ENCODE data around the gene COL15A1. TPM values are rescaled to one million over a fixed set of nuclear protein-coding genes. Genes with fewer than 3 reads are reported as not detected.

The COL15A1 gene
- total RNA-seq, 6 experiments from 2014 or later, result 0.07 to 0.58 (median 0.11) TPM; not detected in 2

DNA sequence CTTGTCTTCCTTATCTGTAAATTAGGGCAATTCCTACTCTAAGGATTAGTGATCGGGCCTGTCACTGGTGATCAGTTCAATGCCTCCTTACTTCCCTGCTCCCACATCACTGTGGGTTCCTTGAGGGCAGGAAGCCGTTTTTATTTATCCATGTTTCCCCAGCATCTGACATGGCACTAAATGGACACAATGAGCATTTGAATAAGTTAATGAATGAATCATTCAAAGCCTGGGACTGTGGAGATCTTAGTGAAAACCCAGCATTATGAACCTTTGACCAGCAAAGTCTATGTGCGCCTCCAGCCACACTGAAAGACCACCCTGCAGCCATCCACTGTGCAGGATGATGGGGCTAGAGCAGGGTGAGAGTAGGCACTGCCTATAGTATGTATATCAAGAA, 11.6 kb downstream of the COL15A1 start:
- no peak for DNase-seq
- intact Hi-C loops (cut with DNase I), result no loop called here
- H3K9me3 ChIP-seq, result no peaks in the 10 kb centered on the region
- 86% methylated on average over 3 of the region's 3 CpGs for WGBS (ENCODE audit: insufficient coverage, low coverage, low lambda C conversion rate, missing lambda C conversion rate)
- H3K27ac ChIP-seq, result no peak overlapping the region
- H3K27me3 ChIP-seq, result no peaks in the 10 kb centered on the region
- no peaks in the 10 kb centered on the region for H3K36me3 ChIP-seq
- no peak overlapping the region for H3K4me3 ChIP-seq
- no peaks in the 10 kb centered on the region for H3K4me1 ChIP-seq
- no peak for ATAC-seq
- TF ChIP-seq POLR2A (IDR thresholded peaks at IDR 0.05), result no peak
- TF ChIP-seq, protein P1, sequence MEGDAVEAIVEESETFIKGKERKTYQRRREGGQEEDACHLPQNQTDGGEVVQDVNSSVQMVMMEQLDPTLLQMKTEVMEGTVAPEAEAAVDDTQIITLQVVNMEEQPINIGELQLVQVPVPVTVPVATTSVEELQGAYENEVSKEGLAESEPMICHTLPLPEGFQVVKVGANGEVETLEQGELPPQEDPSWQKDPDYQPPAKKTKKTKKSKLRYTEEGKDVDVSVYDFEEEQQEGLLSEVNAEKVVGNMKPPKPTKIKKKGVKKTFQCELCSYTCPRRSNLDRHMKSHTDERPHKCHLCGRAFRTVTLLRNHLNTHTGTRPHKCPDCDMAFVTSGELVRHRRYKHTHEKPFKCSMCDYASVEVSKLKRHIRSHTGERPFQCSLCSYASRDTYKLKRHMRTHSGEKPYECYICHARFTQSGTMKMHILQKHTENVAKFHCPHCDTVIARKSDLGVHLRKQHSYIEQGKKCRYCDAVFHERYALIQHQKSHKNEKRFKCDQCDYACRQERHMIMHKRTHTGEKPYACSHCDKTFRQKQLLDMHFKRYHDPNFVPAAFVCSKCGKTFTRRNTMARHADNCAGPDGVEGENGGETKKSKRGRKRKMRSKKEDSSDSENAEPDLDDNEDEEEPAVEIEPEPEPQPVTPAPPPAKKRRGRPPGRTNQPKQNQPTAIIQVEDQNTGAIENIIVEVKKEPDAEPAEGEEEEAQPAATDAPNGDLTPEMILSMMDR (IDR thresholded peaks at IDR 0.05), result no peak

DNA sequence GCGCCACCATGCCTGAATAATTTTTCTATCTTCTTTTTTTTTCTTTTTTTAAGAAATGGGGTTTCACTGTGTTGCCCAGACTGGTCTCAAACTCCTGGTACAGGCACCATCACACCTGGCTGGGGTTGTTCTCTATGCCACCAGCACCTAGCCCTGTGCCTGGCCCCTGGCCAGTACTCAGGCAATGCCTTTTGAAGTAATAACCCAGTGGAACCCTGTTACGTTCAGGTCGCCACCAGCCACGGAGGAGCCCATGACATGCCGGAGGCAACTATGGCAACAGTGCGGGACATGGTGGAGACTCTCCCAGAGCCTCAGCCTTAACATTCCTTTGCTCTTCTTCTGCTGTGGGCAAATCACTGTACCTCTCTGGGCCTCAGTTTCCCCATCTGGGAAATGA, 14.1 kb downstream of the COL15A1 start:
- H3K4me1 ChIP-seq, result no peaks in the 10 kb centered on the region
- TF ChIP-seq POLR2A (IDR thresholded peaks at IDR 0.05), result no peak
- TF ChIP-seq, protein P1 (IDR thresholded peaks at IDR 0.05), result no peak
- DNase-seq (no peak), ATAC-seq (no peak)
- no peak overlapping the region for H3K27ac ChIP-seq
- no peak overlapping the region for H3K4me3 ChIP-seq
- no peaks in the 10 kb centered on the region for H3K36me3 ChIP-seq
- 75% methylated on average over 1 of the region's 6 CpGs for WGBS (ENCODE audit: insufficient coverage, low coverage, low lambda C conversion rate, missing lambda C conversion rate)
- intact Hi-C loops (cut with DNase I), result no loop called here
- no peaks in the 10 kb centered on the region for H3K9me3 ChIP-seq
- H3K27me3 ChIP-seq, result no peaks in the 10 kb centered on the region

DNA sequence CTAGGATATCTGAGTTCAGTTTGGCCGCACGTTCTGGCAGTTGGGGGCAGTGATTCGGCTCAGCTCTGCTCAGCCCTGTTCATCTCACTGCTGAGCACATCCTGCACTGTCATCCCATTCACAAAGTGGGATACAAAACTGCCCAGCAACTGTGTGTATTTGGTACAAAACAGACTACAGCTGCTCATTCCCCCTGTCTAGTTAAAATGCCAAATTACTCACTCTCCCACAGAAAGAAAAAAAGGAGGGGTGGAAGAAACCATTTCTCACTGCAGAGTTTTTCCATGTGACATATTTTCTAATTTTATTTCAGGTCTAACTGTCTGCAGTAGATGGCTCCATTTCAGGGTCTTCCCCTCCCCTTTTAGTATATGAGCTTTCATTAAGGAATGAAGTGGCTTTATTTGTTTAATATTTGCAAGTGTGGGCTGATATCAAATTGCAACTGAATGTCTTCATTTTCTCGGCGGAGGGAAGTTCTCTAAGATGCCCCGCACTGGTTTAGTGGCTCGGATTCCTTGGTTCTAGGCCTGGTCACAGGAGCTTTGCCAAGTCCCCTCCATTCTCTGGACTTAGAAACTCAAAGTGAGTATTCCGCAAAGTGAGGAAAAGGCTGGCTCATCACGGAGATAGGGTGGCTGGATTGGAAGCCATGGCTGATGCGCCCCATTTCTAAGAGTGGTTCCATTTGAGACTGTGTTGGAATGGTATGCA, 14.7 kb downstream of the COL15A1 start:
- no peaks in the 10 kb centered on the region for H3K4me1 ChIP-seq
- no peak for DNase-seq
- TF ChIP-seq POLR2A (IDR thresholded peaks at IDR 0.05), result no peak
- TF ChIP-seq, protein P1 (IDR thresholded peaks at IDR 0.05), result no peak
- ATAC-seq, result peak in 1 of 4 donors; percentile 30
- 75% methylated on average over 10 of the region's 10 CpGs for WGBS (ENCODE audit: insufficient coverage, low coverage, low lambda C conversion rate, missing lambda C conversion rate)
- no peak overlapping the region for H3K4me3 ChIP-seq
- intact Hi-C loops (cut with DNase I), result no loop called here
- no peaks in the 10 kb centered on the region for H3K36me3 ChIP-seq
- H3K27ac ChIP-seq, result no peak overlapping the region
- H3K9me3 ChIP-seq, result no peaks in the 10 kb centered on the region
- H3K27me3 ChIP-seq, result no peaks in the 10 kb centered on the region

DNA sequence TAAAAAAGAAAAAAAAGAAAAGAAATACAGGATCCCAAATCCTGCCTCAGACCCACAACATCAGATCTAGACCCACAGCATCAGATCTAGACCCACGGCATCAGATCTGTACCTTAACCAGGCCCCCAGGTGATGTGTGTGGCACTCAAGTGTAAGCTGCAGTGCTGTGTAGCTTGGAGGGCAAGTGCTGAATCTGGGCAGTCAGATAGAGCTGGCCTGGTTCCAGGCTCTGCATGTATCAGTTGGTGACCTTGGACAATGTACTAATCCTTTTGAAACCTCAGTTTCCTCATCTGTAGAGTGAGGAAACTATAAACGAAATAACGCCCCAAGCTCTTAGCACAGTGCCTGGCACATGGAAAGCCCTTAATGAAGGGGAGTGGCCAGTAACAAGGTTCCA, 16.7 kb downstream of the COL15A1 start:
- intact Hi-C loops (cut with DNase I), result no loop called here
- TF ChIP-seq POLR2A (IDR thresholded peaks at IDR 0.05), result no peak
- TF ChIP-seq, protein P1 (IDR thresholded peaks at IDR 0.05), result no peak
- no peaks in the 10 kb centered on the region for H3K4me1 ChIP-seq
- ATAC-seq (no peak), DNase-seq (no peak)
- 44% methylated on average over 3 of the region's 3 CpGs for WGBS (ENCODE audit: insufficient coverage, low coverage, low lambda C conversion rate, missing lambda C conversion rate)
- no peak overlapping the region for H3K4me3 ChIP-seq
- H3K27ac ChIP-seq, result no peak overlapping the region
- H3K36me3 ChIP-seq, result no peaks in the 10 kb centered on the region
- no peaks in the 10 kb centered on the region for H3K27me3 ChIP-seq
- no peaks in the 10 kb centered on the region for H3K9me3 ChIP-seq
